ENCODE data around the gene SPAST. TPM values are rescaled to one million over a fixed set of nuclear protein-coding genes. Genes with fewer than 3 reads are reported as not detected.
"Not testable (repeated sequence)": the region's sequence is repeated elsewhere in the genome, so short reads cannot be mapped to it uniquely, and the experiment has no call there.

The SPAST gene, protein sequence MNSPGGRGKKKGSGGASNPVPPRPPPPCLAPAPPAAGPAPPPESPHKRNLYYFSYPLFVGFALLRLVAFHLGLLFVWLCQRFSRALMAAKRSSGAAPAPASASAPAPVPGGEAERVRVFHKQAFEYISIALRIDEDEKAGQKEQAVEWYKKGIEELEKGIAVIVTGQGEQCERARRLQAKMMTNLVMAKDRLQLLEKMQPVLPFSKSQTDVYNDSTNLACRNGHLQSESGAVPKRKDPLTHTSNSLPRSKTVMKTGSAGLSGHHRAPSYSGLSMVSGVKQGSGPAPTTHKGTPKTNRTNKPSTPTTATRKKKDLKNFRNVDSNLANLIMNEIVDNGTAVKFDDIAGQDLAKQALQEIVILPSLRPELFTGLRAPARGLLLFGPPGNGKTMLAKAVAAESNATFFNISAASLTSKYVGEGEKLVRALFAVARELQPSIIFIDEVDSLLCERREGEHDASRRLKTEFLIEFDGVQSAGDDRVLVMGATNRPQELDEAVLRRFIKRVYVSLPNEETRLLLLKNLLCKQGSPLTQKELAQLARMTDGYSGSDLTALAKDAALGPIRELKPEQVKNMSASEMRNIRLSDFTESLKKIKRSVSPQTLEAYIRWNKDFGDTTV
- total RNA-seq (50.2 TPM), polyA plus RNA-seq (6.8 TPM)

- Histone ChIP-seq H3K4me3 (ENCODE audit: low read depth, low read length) (peak within 1 kb of the TSS; percentile 89), H3K36me3 (ENCODE audit: insufficient read depth) (no peaks in the 10 kb centered on the region), H3K4me1 (ENCODE audit: insufficient read depth) (no peaks in the 10 kb centered on the region), H3K27ac (ENCODE audit: low read depth) (peak within 1 kb of the TSS; percentile 86)
- under 1% methylated on average over 79 of the region's 79 CpGs for WGBS
- peak; percentile 92 for DNase-seq (ENCODE audit: extremely low spot score)
Observed at GRCh38 chr2:32063310-32064020, at the start of gene SPAST. Gene SPAST, plus strand, starts transcription at chr2:32063556. Its CDS starts 276 bp downstream, at chr2:32063832.

DNA sequence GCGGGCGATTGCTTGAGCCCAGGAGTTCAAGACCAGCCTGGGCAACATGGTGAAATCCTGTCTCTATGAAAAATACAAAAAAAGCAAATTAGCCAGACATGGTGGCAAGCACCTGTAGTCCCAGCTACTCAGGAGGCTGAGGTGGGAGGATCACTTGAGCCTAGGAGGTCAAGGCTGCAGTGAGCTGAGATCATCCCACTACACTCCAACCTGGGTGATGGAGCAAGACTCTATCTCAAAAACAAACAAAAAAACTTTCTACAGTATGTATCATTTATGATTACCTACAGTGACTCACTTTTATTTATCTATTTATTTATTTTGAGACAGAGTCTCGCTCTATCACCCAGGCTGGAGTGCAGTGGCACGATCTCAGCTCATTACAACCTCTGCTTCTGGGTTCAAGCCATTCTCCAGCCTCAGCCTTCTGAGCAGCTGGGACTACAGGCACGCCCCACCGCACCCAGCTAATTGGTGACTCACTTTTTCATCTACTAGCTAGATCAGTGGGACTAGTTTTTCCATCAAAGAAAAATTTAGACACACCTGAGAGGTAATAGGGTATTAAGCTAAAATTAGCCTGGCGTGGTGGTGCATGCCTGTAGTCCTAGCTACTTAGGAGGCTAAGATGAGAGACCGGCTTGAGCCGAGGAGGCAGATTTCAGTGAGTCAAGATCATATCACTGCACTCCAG, 44.4 kb upstream of the SPAST start:
- not testable (repeated sequence) for H3K4me3 ChIP-seq (ENCODE audit: low read depth, low read length); H3K36me3 ChIP-seq (ENCODE audit: insufficient read depth); H3K27ac ChIP-seq (ENCODE audit: low read depth); H3K4me1 ChIP-seq (ENCODE audit: insufficient read depth); DNase-seq (ENCODE audit: extremely low spot score)
- WGBS: 93% methylated on average over 9 of the region's 9 CpGs

DNA sequence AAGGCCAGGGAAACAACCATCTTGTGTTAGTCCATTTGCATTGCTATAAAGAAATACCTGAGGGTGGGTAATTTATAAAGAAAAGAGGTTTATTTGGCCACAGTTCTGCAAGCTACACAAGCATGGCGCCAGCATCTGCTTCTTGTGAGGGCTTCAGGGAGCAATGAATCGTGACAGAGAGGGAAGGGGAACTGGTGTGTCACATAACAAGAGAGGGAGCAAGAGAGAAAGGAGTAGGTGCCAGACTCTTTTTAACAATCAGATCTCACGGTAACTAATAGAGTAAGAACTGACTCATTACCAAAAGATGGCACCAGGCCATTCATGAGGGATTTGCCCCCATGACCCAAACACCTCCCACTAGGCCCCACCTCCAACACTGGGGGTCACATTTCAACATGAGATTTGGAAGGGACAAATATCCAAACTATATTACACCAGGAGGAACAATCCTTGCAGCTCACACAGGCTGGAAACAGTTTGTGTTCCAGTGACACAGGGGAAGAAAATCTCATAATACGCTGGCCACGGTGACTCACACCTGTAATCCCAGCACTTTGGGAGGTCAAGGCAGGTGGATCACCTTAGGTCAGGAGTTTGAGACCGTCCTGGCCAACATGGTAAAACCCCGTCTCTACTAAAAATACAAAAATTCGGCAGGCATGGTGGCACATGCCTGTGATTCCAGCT, 29.0 kb upstream of the SPAST start:
- DNase-seq (ENCODE audit: extremely low spot score); H3K4me3 ChIP-seq (ENCODE audit: low read depth, low read length); H3K36me3 ChIP-seq (ENCODE audit: insufficient read depth); H3K27ac ChIP-seq (ENCODE audit: low read depth); H3K4me1 ChIP-seq (ENCODE audit: insufficient read depth): not testable (repeated sequence)
- 94% methylated on average over 8 of the region's 8 CpGs for WGBS

GRCh38 chr2:32039447-32040219, 23.7 kb upstream of the SPAST start, which contains the start of gene DPY30:
Gene DPY30, minus strand, starts transcription at chr2:32039805. Its CDS starts 349 bp downstream, at chr2:32039456.
- H3K27ac ChIP-seq (ENCODE audit: low read depth): peak within 1 kb of the TSS; percentile 58
- DNase-seq (ENCODE audit: extremely low spot score): peak; percentile 84
- H3K36me3 ChIP-seq (ENCODE audit: insufficient read depth): peaks cover 2% of the 10 kb centered on the region
- peak within 1 kb of the TSS; percentile 92 for H3K4me3 ChIP-seq (ENCODE audit: low read depth, low read length)
- H3K4me1 ChIP-seq (ENCODE audit: insufficient read depth): no peaks in the 10 kb centered on the region
- WGBS: under 1% methylated on average over 43 of the region's 43 CpGs

DNA sequence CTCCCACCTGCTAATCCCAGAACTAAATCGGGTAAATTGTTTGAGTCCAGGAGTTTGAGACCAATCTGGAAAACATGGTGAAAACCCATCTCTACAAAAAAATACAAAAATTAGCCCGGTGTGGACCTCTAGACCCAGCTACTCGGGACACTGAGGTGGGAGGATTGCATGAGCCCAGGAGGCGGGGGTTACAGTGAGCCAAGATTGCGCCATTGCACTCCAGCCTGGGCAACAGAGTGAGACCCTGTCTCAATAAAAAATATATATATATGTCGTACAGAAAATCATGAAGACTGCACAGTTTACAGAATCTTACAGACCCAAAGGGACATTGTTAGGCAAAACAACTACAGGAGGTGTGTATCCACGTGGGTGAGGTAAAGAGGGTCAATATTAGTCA, 19.8 kb upstream of the SPAST start:
- no peaks in the 10 kb centered on the region for H3K4me1 ChIP-seq (ENCODE audit: insufficient read depth)
- DNase-seq (ENCODE audit: extremely low spot score): no peak
- H3K36me3 ChIP-seq (ENCODE audit: insufficient read depth): no peaks in the 10 kb centered on the region
- no peak overlapping the region for H3K27ac ChIP-seq (ENCODE audit: low read depth)
- H3K4me3 ChIP-seq (ENCODE audit: low read depth, low read length): no peak overlapping the region
- 80% methylated on average over 7 of the region's 7 CpGs for WGBS

DNA sequence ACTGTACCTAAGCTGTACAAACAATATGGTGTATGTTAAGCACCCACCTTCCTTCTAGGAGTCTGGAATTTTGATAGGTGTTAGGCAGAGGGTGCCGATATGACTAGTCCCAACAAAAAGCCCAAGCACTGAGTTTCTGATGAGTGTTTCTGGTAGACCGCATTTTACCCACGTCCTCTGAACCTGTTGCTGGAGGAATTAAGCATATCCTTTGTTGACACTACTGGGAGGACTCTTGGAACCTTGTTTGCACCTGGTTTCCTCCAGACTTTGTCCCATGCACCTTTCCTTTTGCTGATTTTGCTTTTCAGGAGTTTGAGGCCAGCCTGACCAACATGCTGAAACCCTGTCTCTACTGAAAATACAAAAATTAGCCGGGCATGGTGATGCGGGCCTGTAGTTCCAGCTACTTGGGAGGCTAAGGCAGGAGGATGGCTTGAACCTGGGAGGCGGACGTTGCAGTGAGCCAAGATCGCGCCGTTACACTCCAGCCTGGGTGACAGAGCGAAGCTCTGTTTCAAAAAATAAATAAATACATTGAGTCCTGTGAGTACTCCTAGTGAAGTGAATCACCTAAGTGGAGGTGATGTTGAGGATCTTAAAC, 11.4 kb upstream of the SPAST start:
- H3K4me3 ChIP-seq (ENCODE audit: low read depth, low read length): no peak overlapping the region
- 92% methylated on average over 11 of the region's 11 CpGs for WGBS
- no peak for DNase-seq (ENCODE audit: extremely low spot score)
- H3K4me1 ChIP-seq (ENCODE audit: insufficient read depth): no peaks in the 10 kb centered on the region
- no peaks in the 10 kb centered on the region for H3K36me3 ChIP-seq (ENCODE audit: insufficient read depth)
- H3K27ac ChIP-seq (ENCODE audit: low read depth): no peak overlapping the region

- H3K36me3 ChIP-seq (ENCODE audit: insufficient read depth); H3K4me3 ChIP-seq (ENCODE audit: low read depth, low read length); DNase-seq (ENCODE audit: extremely low spot score); H3K27ac ChIP-seq (ENCODE audit: low read depth); H3K4me1 ChIP-seq (ENCODE audit: insufficient read depth): not testable (repeated sequence)
- WGBS: 64% methylated on average over 3 of the region's 3 CpGs
Observed at GRCh38 chr2:32054583-32054982, 8.8 kb upstream of the SPAST start.

GRCh38 chr2:32058130-32058529, 5.2 kb upstream of the SPAST start:
- DNase-seq (ENCODE audit: extremely low spot score): no peak
- Histone ChIP-seq H3K36me3 (ENCODE audit: insufficient read depth) (no peaks in the 10 kb centered on the region), H3K4me1 (ENCODE audit: insufficient read depth) (no peaks in the 10 kb centered on the region), H3K27ac (ENCODE audit: low read depth) (no peak overlapping the region), H3K4me3 (ENCODE audit: low read depth, low read length) (no peak overlapping the region)
- 89% methylated on average over 2 of the region's 2 CpGs for WGBS

DNA sequence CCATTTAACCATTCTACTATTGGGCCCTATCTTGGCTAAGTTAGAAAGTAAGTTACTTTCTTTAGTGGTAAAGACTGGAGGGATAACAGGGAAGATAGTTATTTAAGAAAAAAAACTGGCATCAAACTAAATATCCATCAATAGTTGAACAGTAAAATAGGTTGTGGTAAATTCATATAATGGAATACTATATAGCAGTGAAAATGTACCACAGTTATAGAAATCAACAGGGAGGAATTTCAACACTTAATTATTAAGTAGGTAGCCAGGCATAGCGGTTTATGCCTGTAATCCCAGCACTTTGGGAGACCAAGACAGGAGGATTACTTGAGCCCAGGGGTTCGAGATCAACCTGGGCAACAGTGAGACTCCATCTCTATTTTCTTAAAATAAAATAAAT, 3.1 kb upstream of the SPAST start:
- WGBS: 90% methylated on average over 2 of the region's 2 CpGs
- no peak for DNase-seq (ENCODE audit: extremely low spot score)

GRCh38 chr2:32061430-32061829, 1.9 kb upstream of the SPAST start:
- Histone ChIP-seq H3K4me1 (ENCODE audit: insufficient read depth) (no peaks in the 10 kb centered on the region), H3K4me3 (ENCODE audit: low read depth, low read length) (no peak overlapping the region), H3K36me3 (ENCODE audit: insufficient read depth) (no peaks in the 10 kb centered on the region), H3K27ac (ENCODE audit: low read depth) (no peak overlapping the region)
- DNase-seq (ENCODE audit: extremely low spot score): no peak
- WGBS: 94% methylated on average over 8 of the region's 8 CpGs

More for the DNA sequence above, 3.1 kb upstream of the SPAST start:
- Histone ChIP-seq H3K27ac (ENCODE audit: low read depth) (no peak overlapping the region), H3K4me3 (ENCODE audit: low read depth, low read length) (no peak overlapping the region), H3K36me3 (ENCODE audit: insufficient read depth) (no peaks in the 10 kb centered on the region), H3K4me1 (ENCODE audit: insufficient read depth) (no peaks in the 10 kb centered on the region)

DNA sequence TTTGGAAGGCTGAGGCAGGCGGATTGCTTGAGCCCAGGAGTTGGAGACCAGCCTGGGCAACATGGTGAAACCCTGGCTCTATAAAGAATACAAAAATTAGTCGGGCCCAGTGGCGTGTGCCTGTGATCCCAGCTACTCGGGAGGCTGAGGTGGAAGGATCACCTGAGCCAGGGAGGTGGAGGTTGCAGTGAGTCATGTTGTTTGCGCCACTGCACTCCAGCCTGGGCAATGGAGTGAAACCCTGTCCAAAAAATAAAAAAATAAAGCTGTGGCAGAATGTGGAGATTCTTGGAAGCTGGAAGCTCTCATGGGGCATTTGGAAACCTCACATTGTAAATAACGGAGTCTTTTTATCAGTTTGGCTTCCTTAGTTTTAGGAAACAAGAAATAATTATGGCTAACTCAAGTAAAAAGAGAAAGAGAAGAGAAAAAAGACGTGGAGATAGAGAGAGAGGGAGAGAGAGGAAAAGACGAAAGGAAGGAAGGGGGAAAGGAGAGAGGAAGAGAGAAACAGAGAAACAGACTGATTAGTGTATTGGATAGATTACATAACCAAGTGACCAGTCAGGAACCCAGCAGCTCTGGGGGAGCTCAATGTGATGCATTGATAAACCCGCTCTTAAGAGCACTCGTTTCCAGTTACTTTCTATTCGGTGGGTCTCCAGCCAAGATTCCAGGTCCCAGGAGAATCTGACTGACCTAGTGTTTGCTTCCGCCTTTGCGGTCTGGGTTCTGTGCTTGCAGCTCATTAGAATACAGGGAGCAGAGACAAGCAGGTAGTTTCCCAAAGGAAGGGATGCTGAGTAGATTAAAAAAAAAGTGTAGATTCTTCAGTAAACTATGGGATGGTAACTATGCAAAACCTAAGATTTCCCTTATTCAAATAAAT, 1.1 kb upstream of the SPAST start:
- H3K4me3 ChIP-seq (ENCODE audit: low read depth, low read length): peak overlapping the region; percentile 89
- WGBS: 47% methylated on average over 13 of the region's 13 CpGs
- H3K36me3 ChIP-seq (ENCODE audit: insufficient read depth): no peaks in the 10 kb centered on the region
- no peak overlapping the region for H3K27ac ChIP-seq (ENCODE audit: low read depth)
- no peaks in the 10 kb centered on the region for H3K4me1 ChIP-seq (ENCODE audit: insufficient read depth)
- no peak for DNase-seq (ENCODE audit: extremely low spot score)
